C4-2B (cell line): Measurements from ENCODE around the gene SLCO2A1.

Experiments
- CTCF ChIP-seq: fragments of 450-650 bp; conservative IDR thresholded peaks from 2 replicates; pipeline ENCODE4 v1.5.1; 2017; ENCODE audit warnings: mild to moderate bottlenecking
- ZFX ChIP-seq: fragments of 450-650 bp; IDR thresholded peaks from 2 replicates; pipeline ENCODE4 v1.6.1; 2017

GRCh38 chr3:133955892-133956291, 73.8 kb downstream of the SLCO2A1 start:
- no peak for TF ChIP-seq CTCF
- TF ChIP-seq ZFX = no peak
